Measurements from ENCODE around the gene PRKG1.
"Not testable (repeated sequence)": the region's sequence is repeated elsewhere in the genome, so short reads cannot be mapped to it uniquely, and the experiment has no call there.

The PRKG1 gene

DNA sequence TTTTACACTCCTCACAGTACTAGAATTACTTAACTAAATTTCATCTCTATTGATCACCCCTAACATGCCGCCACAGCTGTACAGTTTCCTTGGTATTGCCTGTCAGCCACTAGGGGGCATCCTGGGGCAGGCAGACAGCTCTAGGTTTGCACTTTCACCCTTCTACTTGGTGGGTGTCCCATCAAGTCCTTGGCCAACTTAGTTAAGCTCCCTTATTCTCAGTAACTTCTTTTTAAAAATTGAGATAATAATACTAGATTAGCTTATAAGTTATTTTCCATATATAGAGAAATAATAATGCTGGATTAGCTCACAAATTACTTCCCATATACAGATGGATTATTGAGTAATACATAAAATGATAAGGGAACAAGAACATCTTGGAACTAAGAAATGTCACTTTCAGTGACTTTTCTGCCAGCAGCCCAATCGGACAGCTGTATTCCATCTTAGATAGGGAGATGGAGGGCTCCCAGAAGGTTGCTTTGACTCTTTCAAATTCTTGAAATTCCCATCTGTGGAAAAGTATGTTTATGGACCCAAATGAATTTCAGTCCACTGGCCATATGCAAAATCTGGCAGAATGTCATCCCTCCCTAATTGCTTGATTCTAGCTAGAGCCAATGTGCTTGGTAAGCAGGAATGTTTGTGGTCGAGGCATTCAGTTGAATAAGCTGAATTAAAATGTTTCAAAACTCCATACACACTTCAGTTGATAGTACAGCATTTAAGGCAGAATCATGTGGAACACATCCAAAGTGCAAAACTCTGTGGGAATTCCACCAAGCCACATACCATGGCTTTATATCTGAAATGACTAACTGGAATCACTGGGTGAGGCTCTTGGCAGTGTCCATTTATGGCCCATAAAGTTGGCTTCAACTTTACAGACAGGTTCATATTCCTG is 315.4 kb downstream of the PRKG1 start:
- DNase-seq: peak; percentile 73

DNA sequence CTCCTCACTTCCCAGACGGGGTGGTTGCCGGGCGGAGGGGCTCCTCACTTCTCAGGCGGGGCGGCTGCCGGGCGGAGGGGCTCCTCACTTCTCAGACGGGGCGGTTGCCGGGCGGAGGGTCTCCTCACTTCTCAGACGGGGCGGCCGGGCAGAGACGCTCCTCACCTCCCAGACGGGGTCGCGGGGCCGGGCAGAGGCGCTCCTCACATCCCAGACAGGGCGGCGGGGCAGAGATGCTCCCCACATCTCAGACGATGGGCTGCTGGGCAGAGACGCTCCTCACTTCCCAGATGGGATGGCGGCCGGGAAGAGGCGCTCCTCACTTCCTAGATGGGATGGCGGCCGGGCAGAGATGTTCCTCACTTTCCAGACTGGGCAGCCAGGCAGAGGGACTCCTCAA is 318.7 kb downstream of the PRKG1 start:
- DNase-seq: not testable (repeated sequence)

DNA sequence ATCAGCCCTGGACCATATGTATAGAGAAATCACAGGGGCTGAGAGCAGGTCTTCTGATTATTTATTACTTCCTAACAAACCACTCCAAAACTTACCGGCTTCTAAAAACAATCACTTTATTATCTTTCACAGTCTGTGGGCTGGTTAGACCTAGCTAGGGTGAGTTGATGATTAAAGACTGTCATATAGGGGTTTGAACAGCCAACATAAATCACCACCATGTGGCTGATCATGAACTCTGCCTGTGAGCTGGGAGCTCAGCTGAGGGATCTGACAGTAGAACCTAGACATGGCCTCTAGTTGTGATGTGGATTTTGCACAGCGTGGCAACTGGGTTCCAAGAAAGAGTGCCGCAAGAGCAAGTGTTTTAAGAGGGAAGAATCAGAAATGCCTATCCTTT is 319.8 kb downstream of the PRKG1 start:
- no peak for DNase-seq

DNA sequence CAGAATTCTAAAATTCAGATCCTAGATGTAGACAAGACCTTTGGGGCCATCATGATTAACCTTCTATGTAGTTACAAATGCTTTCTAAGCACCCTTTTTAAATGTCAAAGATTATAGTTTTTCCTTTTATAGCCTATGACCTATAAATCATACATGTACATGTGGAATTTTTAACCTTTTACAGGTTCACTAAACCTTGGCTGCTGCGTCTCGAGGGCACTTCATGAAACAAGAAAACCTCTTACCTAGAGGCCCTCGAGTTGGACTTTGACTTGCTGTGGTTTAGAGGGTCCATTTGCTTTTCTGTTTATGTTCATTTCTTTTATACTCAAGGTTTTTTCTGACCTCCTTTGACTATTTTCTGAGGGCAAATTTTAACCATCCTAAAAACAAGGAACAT is 323.0 kb downstream of the PRKG1 start:
- DNase-seq: no peak

DNA sequence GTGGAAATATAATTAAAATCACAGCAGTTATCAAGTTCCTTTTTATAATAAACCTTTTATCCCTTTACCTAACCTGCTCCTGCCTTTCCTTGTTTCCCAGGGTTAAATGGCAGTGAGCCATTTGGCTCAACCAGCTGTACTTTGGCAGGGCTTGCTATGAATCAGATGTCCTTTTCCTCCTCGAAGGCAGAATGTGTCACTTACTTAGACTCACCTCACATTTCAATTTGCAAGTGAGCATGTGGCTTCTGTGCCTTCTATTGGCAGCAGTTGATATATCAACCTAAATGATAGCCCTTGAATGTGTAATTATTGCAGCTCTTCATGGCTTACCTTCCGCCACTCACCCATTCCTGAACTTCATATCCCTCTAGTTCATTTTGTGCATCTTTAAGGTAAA is 323.4 kb downstream of the PRKG1 start:
- DNase-seq: no peak

DNA sequence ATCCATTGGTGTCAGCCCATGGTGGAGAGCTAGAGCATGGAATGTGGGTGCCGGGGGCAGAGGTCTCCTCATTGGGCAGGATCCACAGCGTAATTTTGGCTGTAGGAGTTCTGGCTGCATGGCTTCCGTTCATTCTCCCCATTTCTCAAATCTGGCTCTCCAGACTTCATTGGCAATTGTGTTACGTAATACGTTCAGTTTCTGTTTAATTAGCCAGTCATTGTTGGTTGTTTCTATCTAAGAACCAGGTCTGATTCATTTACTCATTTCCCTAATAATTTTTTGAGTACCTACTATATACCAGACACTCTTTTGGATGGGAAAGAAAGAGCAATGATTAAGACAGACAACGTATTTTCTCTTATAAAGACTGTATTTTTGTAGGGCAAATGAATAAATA is 325.6 kb downstream of the PRKG1 start:
- no peak for DNase-seq

DNA sequence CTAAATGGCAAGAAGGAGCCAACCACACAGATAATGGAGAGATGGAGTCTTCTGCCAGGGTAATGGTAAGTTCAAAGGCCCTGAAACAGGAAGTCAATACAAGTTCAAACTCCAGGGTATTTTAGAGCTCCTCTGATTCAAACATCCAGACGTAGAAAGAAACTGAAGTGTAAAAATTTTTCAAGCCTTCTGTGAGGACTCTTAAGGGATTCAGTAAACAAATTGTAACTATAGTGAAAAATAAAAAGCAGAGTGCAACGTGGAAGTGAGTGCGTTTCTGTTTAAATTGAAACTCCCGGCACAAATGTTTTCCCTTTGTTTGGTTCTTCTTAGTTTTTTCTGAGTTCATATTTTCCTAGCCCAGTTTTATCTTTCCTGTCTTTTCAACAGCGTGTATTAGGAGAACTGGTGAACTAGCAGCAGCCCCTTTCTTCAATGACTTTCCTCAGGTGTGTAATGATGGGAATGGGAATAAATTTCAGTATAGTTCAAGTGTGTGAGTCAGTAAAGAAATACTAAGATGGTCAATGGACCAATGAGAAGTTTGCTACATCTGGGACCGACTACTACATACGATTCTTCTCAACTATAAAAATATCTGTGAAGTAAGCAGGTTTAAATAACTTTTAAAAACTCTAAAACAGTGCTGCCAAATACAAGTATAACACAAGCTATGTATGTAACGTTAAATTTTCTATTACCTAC is 326.3 kb downstream of the PRKG1 start:
- no peak for DNase-seq

DNA sequence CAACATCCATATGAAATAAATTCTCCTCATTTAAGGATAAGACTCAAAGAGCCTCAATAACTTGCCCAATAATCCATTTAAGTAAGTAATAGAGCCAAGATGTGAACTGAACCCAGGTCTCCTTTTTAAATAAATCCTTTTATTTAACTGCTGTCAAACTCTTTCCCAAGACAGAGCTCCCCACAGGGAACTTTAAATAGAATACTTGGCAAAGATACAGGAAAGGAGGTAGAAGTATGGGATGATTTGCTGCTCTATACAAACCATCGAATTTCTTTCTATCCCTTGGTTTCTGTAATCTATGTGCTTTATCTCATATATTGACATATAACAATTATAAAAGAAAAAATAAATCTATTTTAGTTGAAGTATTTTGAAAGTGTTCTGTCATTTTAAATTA is 329.2 kb downstream of the PRKG1 start:
- no peak for DNase-seq

DNA sequence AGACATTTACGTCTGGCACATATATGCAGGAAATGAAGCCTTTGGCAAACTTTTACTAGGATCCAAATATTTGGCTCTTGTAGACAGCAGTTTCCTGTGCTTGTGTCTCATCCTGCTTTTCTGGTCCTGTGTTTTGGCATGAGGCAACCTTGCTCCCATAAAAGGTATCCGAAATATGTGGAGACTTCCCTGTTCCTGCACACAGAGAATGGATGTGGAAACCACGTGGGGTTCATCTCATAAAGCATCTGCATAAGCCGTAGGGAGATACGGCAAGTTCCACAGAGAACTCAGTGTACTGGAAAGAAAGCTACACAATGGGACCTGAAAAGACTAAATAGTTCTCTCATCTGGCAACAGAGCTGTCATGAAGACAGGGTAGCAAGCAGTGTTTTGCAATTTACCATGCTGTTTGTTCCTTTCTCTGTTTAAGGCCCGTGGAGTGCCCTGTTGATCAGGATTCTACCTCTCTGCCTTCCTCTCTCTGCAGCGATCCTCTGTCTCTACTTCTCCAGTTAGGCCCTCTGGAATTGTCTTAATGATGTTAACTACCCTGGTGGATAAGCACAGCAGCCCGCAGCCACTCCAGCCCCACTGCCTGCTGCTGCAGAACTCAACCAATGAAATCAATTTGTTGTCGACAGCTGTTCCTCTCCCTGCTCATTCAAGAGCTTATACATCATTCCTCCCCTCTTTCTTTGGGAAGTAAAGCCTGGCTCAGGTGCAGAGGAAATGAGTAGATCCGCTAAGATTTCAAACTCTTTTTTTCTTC is 331.5 kb downstream of the PRKG1 start:
- no peak for DNase-seq

DNA sequence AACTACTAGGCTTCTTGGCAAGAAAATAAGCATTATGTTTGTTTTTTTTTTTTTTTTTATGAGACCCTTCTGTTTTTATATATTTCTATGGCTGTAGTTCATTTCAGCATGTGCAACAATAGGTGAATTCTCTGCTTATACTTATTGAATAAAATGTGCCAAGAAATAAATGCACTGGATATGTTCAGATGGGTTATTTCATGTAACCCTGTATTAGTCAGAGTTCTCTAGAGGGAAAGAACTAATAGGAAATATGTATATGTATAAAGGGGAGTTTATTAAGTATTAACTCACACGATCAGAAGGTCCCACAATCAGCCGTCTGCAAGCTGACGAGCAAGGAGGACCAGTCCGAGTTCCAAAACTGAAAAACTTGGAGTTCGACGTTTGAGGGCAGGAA is 332.3 kb downstream of the PRKG1 start:
- DNase-seq: no peak

DNA sequence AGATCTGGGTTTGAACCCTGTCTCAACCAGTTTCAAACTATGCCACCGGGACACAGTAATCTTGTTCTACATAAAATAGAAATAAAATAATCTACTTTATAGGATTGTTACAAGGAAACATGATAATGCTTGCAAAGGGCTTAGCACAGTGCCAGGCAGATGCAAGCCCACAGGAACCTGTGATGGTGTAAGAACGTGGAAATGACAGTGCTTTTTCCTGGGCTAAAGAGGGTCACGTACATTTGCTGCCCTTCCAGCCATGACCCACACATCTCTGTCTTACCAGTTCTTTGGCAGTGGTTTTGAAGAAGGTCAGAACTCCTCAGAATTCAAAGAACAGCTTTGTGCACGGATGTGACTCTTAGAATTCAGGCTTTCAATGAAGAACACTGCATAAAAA is 342.2 kb downstream of the PRKG1 start:
- DNase-seq: no peak

DNA sequence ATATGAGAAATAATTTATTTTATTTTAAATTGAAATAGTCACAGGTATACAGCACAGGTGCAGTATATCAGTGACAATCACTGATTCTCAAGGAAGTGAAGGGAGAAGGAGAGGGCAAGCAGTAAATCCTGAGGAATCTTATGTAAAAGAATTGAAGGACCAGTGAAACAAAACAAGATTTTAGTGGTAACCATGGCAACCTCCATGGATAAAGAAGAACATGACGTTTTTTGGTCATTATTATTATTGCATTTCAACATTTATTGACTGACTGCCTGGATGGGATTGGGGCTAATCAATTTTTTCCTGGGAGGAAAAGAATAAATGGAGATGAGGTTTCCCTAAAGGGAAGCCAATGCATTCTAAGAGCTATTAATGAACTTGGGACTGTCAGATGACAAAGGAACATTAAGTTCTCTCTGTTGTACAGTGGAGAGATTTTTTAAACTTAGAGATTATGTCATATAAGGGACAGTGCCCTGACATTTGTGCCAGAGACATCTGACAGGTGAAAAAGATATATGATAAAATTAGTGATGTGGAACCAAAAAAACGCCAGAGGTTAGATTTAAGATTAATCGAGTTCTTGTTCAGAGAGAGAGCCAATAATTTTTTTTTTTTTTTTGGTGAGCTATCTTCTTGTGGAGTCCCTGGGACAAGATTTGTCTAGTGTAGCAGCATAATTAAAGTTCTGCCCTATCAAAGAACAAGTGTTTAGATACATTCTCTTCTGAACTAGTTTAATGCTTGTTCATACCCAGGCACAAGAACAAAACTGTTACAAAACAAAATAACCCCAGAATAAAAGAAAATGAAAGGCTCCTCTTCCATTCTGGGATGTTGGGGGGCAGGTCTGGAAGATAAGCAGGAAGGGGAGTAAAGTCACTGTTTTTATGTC is 345.2 kb downstream of the PRKG1 start:
- DNase-seq: no peak

DNA sequence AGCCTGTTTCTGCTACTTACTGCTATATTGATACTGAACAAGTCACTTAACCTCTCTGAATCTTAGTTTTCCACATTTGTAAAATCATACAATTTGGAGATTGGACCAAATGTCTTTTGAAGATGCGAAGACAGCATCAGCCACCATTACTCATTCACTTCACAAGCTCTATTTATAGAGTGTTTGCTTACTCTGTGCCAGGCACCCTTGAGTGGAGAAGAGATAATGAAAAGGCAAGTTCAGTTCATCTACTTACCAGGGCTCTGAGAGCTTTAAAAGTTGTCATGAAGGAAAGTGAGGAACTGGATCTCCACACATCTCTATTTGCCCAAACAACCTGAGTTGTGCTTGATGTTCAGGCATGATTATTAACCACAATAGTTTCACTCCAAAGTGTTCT is 347.6 kb downstream of the PRKG1 start:
- no peak for DNase-seq

DNA sequence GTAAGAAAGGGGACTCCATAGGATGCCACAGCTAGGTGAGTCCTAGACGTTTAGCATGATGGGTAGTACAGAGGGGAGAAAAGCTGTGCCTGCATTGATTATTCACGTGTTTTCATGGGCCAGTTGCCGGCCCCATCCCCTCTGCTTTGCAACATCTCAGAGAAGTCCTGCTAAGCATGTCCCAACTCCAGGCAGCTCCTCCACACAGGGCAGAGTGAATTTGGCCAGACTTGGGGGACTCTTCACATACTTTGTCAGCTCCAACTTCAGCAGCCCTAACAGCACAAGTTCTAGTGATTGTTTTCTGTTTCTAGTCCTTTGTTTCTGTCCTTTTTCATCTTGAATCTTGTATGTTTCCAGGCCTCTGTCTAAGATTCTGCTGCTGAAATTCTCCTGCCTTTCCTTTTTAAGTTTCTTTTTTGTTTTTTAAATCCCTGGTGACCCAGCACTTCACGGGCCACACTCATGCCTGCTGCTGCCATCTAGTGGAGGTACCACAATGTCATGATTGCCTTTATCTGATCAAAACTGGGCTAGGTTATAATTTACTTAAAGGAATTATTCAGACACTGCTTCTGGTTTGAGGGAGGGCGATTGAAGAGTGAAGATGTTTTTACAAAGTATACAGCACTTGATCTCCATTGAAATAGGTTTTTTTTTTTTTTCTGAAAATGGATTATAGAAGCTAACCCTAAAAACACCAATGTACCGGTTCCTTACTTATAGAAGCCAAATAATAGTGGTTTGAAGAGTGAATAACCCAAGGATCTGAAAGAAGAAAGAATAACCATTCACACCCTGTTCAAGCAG is 348.2 kb downstream of the PRKG1 start:
- DNase-seq: peak; percentile 79

DNA sequence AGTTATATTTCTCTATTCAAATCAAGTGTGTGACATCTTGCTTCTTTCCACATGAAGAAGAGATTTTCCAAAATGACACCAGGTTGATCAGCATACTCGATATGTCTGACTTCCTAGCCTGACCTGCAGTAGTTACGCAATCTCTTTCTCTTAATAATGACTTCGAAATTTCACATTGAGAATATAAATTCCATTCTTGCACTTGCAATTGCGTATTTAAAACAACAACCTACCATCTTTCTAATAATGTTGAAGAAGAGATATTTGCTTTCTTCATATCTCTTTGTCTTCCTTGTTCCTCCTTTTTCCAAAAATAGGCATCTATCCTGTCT is 348.8 kb downstream of the PRKG1 start:
- no peak for DNase-seq

DNA sequence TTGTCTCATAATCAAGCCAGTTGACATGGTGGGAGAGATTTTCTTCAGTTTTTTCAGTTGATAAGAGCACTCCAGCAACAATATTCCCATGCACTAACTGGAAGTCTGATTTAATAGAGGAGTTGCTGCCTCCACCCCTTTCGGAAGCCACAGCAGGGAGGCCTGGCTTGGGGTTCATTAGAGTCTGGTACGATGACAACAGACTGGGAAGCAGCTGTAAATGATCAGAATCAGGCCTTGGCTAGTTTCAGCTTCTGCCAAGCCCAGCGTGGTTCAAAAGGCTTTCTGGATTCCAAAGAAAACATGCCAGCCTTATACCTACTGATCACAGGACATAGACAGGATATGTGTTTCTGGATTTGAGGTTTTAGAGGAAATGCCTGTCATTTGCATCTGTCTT is 351.1 kb downstream of the PRKG1 start:
- DNase-seq: no peak

DNA sequence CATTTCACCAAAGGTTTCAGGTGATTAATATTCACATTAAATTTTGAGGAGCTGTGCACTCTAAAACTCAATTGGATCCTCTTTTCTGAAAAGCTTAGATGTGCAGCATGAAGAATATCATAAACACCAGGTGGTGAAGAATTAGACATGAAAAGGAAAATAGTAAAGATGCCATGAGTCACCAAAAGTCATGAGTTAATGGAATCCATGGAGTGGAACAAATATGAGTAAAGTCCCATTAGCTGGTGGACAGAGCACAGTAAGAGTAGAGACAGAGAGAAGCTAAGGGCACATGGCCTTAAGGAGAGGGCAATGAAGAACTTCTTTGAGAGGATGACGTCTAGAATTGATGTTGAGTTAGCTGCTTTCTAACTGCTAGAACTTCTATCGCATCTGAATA is 353.5 kb downstream of the PRKG1 start:
- no peak for DNase-seq

DNA sequence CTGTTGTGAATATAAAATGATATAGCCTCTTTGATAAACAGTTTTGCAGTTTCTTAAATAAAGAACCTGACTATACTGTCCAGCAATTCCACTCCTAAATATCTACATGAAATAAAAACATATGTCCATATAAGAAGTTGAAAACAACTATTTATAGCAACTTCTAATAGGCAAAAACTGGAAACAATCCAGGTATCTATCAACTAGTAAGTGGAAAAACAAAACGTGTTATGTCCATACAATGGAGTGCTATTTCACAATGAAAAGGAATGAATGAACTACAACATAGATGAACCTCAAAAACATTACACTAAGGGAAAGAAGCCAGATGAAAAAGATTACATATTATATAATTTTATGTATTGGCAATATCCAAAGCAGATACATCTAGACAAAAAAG is 356.2 kb downstream of the PRKG1 start:
- no peak for DNase-seq

DNA sequence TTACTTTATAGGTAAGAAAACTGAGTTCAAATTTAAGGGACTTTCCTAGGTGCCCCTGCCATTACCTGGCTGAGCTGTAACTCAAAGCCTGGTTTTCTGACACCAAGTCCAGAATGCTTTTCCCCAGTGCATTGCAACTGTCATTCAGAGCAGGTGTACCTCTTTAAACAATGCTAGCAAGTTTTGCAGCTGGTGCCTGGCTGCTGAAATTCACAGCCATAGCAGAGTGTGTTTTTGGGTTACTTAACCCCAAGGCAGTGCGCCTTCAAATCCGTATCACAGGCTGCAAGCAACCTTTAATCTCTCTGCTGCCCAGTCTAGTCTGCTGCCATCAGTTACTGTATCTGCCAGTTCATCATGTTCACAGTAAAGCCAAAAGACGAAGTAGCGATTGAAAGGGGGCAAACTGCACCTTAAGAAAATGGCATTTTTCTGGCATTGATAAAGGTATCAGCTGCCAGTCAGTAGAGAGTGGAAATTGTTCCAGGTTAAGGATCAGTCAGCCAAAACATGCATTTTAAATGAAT is 359.7 kb downstream of the PRKG1 start:
- DNase-seq: no peak

DNA sequence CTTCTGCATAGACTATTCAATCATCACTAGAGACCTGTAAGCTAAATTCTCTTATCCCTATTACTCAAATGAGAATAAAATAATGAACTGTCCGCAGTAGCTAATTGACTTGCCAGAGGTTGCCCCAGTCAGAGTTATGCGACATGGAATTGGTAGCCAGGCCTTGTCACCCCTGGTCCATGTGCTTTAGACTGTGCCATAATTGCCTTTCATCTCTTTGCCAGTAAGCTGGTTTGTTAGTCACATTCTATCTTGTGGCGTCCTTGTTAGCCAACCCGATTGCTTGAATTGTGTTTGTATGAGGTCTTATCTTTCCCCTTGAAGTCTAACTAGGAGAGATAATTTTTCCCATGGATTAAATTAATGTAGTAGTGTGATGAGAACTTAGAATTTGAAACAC is 362.5 kb downstream of the PRKG1 start:
- no peak for DNase-seq

DNA sequence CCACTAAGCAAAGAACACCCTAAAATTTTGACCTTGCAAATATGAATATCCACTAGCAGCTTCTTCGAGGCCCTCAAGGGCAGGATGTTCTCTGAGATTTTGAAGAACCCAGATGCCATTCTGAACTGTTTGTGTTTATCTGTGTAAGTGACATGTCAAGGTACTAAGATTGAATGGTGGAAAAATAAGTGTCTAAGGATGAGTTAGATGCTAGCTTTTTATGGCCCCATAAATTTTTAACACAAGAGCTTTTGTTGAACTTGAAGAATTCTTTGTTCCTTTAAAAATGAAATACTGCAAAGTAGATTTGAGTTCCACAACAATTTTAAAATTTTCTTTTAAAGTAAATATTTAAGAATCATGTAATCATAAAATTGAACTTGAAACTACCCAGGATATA is 365.4 kb downstream of the PRKG1 start:
- DNase-seq: no peak

DNA sequence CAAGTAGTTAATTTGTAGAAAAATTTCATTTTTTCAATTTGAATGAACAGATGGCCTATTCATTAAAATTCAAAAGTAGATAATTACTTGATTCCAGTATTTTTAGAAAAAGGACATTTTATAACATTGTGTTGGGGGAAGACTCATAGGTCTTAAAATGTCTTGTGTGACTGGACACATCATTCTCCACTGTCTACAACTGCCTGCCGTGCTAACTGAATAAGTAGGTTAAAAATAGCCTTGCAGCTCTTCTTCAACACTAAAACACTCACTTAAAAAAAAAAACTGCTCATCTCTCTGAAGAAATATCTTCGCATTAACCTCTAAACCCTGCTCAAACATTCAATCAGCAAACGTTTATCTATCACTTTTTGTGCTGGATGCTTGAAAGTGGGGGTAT is 371.3 kb downstream of the PRKG1 start:
- DNase-seq: no peak

Data from hematopoietic multipotent progenitor cell treated with erythropoietin and hydrocortisone succinate and interleukin-3 and kit ligand, for 4 days (in vitro differentiated cells).